Endodermal cell (in vitro differentiated cells): Measurements from ENCODE around the gene GPR18. TPM values are rescaled to one million over a fixed set of nuclear protein-coding genes. Genes with fewer than 3 reads are reported as not detected.

Source experiments
- DNase-seq: peaks from one replicate; pipeline ENCODE4 v3.0.0-alpha.2; 2017
- H3K27ac ChIP-seq: 2 replicates; pipeline ENCODE4 v1.5.1; 2013; ENCODE audit warnings: mild to moderate bottlenecking, low read depth, low read length, moderate library complexity
- H3K27me3 ChIP-seq: 2 replicates; pipeline ENCODE4 v1.6.1; 2013; ENCODE audit warnings: mild to moderate bottlenecking, low read length, moderate library complexity; ENCODE audit not compliant: insufficient read depth, control insufficient read depth, poor library complexity, severe bottlenecking
- H3K36me3 ChIP-seq: 2 replicates; pipeline ENCODE4 v1.7.0; 2013; ENCODE audit warnings: mild to moderate bottlenecking, low read length, moderate library complexity; ENCODE audit not compliant: control insufficient read depth, insufficient read depth
- H3K4me1 ChIP-seq: one replicate; pipeline ENCODE4 v1.7.0; 2013; ENCODE audit warnings: low read length; ENCODE audit not compliant: control insufficient read depth, insufficient read depth
- H3K4me3 ChIP-seq: 2 replicates; pipeline ENCODE4 v1.5.1; 2013; ENCODE audit warnings: mild to moderate bottlenecking, low read length, moderate library complexity
- H3K9ac ChIP-seq: 2 replicates; pipeline ENCODE4 v1.6.1; 2013; ENCODE audit warnings: mild to moderate bottlenecking, low read length, moderate library complexity; ENCODE audit not compliant: poor library complexity, severe bottlenecking; ENCODE audit errors: extremely low read depth
- H3K9me3 ChIP-seq: 2 replicates; pipeline ENCODE4 v1.6.1; 2013; ENCODE audit warnings: mild to moderate bottlenecking, low read length, moderate library complexity; ENCODE audit not compliant: control insufficient read depth
- H3K27ac Mint-ChIP-seq: 2 replicates; pipeline ENCODE4 v1.8.0; 2020; ENCODE audit warnings: mixed read lengths
- H3K27me3 Mint-ChIP-seq: 2 replicates; pipeline ENCODE4 v1.8.0; 2021; ENCODE audit warnings: mild to moderate bottlenecking, mixed read lengths; ENCODE audit not compliant: insufficient read depth
- H3K36me3 Mint-ChIP-seq: 2 replicates; pipeline ENCODE4 v1.8.0; 2020; ENCODE audit warnings: low read depth, mixed read lengths
- H3K4me1 Mint-ChIP-seq: 2 replicates; pipeline ENCODE4 v1.8.0; 2020; ENCODE audit warnings: mixed read lengths
- H3K4me3 Mint-ChIP-seq: 2 replicates; pipeline ENCODE4 v1.8.0; 2020; ENCODE audit warnings: mild to moderate bottlenecking, moderate library complexity, mixed read lengths
- H3K9me3 Mint-ChIP-seq: 2 replicates; pipeline ENCODE4 v1.8.0; 2020; ENCODE audit warnings: mild to moderate bottlenecking, mixed read lengths
- CTCF ChIP-seq: fragments of 200-600 bp; sonication (generic); conservative IDR thresholded peaks from 2 replicates; pipeline ENCODE4 v1.5.0; 2021; ENCODE audit warnings: antibody characterized with exemption, mild to moderate bottlenecking
- WGBS, 2 experiments: methylation state at CpG; one replicate each; pipeline versions ENCODE4 v1.1.5 to v1.1.7; 2013; ENCODE audit warnings: missing lambda C conversion rate in 2 of 2, mixed read lengths in 1 of 2; ENCODE audit not compliant: insufficient coverage in 1 of 2, insufficient read length in 1 of 2; 5-methylcytosine and 5-hydroxymethylcytosine counted together
- total RNA-seq, 2 donors: library from RNA; stranded (reverse); fragmentation: NEBNext Ultra II Directional in 1 of 2; extraction: Animal tissue kit (Norgen Biotek cat#: 25700) in 1 of 2; gene quantifications; 2 replicates in 1 of 2; 3 replicates in 1 of 2; pipeline ENCODE4 v1.2.1, GENCODE V29; 2021

The GPR18 gene
- total RNA-seq, 2 donors from 2014 or later, result not detected

DNA sequence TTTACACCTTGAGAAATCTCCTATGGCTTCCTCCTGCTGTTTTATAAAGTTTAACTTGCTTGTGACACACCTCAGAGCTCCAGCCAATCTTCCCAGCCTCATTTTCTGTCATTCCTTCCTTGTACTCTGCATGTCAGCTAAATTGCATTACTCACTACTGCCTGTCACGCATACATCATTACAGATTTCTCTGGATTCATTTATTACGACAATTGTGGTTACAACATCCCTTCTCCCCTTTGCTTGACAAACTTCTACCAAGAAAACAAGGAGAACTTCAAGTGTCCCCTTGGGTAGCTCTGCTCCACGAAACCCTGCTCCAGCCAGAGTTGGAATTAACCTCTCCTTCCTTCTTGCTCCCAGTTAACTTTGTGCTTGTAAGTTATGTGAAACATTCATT is 22.0 kb upstream of the GPR18 start:
- WGBS, 2 experiments, result 83 to 98% methylated on average over 2 to 3 of the region's 3 CpGs
- H3K27me3 Mint-ChIP-seq, result no peaks in the 10 kb centered on the region
- Histone ChIP-seq H3K27ac (no peak overlapping the region), H3K36me3 (peaks cover 42% of the 10 kb centered on the region), H3K4me1 (peaks cover under 1% of the 10 kb centered on the region), H3K9me3 (no peaks in the 10 kb centered on the region), H3K4me3 (no peak overlapping the region), H3K27me3 (no peaks in the 10 kb centered on the region), H3K9ac (no peak overlapping the region)
- no peaks in the 10 kb centered on the region for H3K9me3 Mint-ChIP-seq
- no peak overlapping the region for H3K4me3 Mint-ChIP-seq
- H3K36me3 Mint-ChIP-seq, result peaks cover 10% of the 10 kb centered on the region
- peaks cover 17% of the 10 kb centered on the region for H3K4me1 Mint-ChIP-seq
- TF ChIP-seq CTCF, result no peak
- DNase-seq, result no peak
- H3K27ac Mint-ChIP-seq, result no peak overlapping the region

DNA sequence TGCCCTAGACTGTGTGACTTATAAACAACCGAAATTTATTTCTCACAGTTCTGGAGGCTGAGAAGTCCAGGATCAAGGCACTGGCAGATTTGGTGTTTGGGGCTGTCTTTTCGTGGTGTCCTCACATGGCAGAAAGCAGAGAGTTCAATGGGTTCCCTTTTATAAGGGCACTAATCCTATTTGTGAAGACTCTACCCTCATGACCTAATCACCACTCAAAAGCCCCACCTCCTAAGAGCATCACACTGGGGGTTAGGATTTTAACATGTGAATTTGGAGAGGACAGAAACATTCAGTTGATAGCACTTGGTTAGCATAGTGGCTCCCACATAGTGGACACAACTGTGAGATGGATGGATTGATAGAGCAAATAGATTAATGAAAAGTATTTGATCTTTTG is 21.5 kb upstream of the GPR18 start:
- no peak for TF ChIP-seq CTCF
- WGBS, 2 experiments, result 80 to 89% methylated on average over 1 to 2 of the region's 2 CpGs
- no peak overlapping the region for H3K4me3 ChIP-seq
- H3K27ac ChIP-seq, result no peak overlapping the region
- no peaks in the 10 kb centered on the region for H3K27me3 Mint-ChIP-seq
- H3K36me3 ChIP-seq, result peaks cover 42% of the 10 kb centered on the region
- no peaks in the 10 kb centered on the region for H3K9me3 Mint-ChIP-seq
- no peaks in the 10 kb centered on the region for H3K27me3 ChIP-seq
- peaks cover 3% of the 10 kb centered on the region for H3K4me1 ChIP-seq
- no peak overlapping the region for H3K27ac Mint-ChIP-seq
- DNase-seq, result no peak
- peaks cover 22% of the 10 kb centered on the region for H3K4me1 Mint-ChIP-seq
- H3K36me3 Mint-ChIP-seq, result peaks cover 10% of the 10 kb centered on the region
- no peaks in the 10 kb centered on the region for H3K9me3 ChIP-seq
- H3K4me3 Mint-ChIP-seq, result no peak overlapping the region
- no peak overlapping the region for H3K9ac ChIP-seq

DNA sequence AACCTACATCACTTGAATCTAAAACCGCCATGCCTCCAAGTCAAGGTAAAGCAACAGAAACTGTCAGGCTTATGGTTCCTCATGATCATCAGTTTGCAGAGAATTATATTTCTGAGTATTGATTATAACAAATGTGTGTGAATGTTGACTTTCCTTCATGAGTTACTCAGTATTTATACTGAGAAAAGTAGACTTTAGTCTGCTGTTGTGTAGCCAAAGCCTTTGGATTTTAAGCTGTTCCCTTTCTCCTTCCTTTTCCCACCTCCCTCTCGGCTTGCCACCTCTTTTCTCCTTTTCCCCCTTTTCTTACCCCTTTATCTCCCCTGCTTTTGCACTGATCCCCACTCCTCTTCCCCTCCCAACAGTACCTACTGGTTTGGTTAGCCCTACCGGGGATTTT is 20.7 kb upstream of the GPR18 start:
- no peak overlapping the region for H3K27ac Mint-ChIP-seq
- Histone ChIP-seq H3K36me3 (peaks cover 42% of the 10 kb centered on the region), H3K4me3 (no peak overlapping the region), H3K9ac (no peak overlapping the region), H3K27me3 (no peaks in the 10 kb centered on the region), H3K4me1 (peaks cover 3% of the 10 kb centered on the region), H3K9me3 (no peaks in the 10 kb centered on the region), H3K27ac (no peak overlapping the region)
- 80 to 93% methylated on average over 1 to 3 of the region's 3 CpGs for WGBS, 2 experiments
- no peaks in the 10 kb centered on the region for H3K9me3 Mint-ChIP-seq
- H3K4me1 Mint-ChIP-seq, result peaks cover 22% of the 10 kb centered on the region
- H3K4me3 Mint-ChIP-seq, result no peak overlapping the region
- no peaks in the 10 kb centered on the region for H3K27me3 Mint-ChIP-seq
- TF ChIP-seq CTCF, result no peak
- peaks cover 14% of the 10 kb centered on the region for H3K36me3 Mint-ChIP-seq
- DNase-seq, result no peak
